SJSA1 (cell line): ENCODE results near the gene CPA1. TPM values are rescaled to one million over a fixed set of nuclear protein-coding genes. Genes with fewer than 3 reads are reported as not detected.

Experiments
- DNase-seq, 2 experiments: peaks; one replicate each; pipeline ENCODE4 v3.0.0-alpha.2; 2015 to 2020; ENCODE audit warnings: low spot score in 2 of 2, low read depth in 1 of 2
- H3K27ac ChIP-seq: fragments of 250-450 bp; sonication (Bioruptor Pico); 2 replicates; pipeline ENCODE4 v1.5.1; 2020; ENCODE audit warnings: mild to moderate bottlenecking, moderate library complexity
- H3K27me3 ChIP-seq: fragments of 250-450 bp; sonication (Bioruptor Pico); replicated peaks from 2 replicates; pipeline ENCODE4 v1.5.1; 2020; ENCODE audit warnings: mild to moderate bottlenecking, moderate library complexity
- H3K36me3 ChIP-seq: fragments of 250-450 bp; sonication (Bioruptor Pico); 2 replicates; pipeline ENCODE4 v1.5.1; 2020; ENCODE audit warnings: mild to moderate bottlenecking
- H3K4me1 ChIP-seq: fragments of 250-450 bp; sonication (Bioruptor Pico); replicated peaks from 2 replicates; pipeline ENCODE4 v1.6.1; 2021; ENCODE audit warnings: mild to moderate bottlenecking
- H3K4me3 ChIP-seq: fragments of 250-450 bp; sonication (Bioruptor Pico); 2 replicates; pipeline ENCODE4 v1.5.1; 2020; ENCODE audit warnings: mild to moderate bottlenecking
- H3K9me3 ChIP-seq: fragments of 250-450 bp; sonication (Bioruptor Pico); replicated peaks from 2 replicates; pipeline ENCODE4 v1.5.1; 2020; ENCODE audit warnings: mild to moderate bottlenecking
- total RNA-seq: library from RNA; depleted of rRNA; stranded (reverse); fragments of >200 nt; shearing (Covaris generic); gene quantifications from 2 replicates; pipeline ENCODE4 v1.2.3, GENCODE V29; 2014

The CPA1 gene
- total RNA-seq, 1 experiment from 2014 or later = not detected

- Histone ChIP-seq H3K27me3 (no peaks in the 10 kb centered on the region), H3K4me1 (peaks cover 22% of the 10 kb centered on the region), H3K4me3 (no peak overlapping the region), H3K9me3 (no peaks in the 10 kb centered on the region), H3K27ac (no peak overlapping the region), H3K36me3 (0 out of 2 replicates have a peak, but pooled peaks cover 3% of the 10 kb centered on the region)
- no peak for DNase-seq
These were observed 41.4 kb downstream of the CPA1 start for GRCh38 chr7:130421684-130422083.

- Histone ChIP-seq H3K4me1 (peaks cover 19% of the 10 kb centered on the region), H3K9me3 (no peaks in the 10 kb centered on the region), H3K4me3 (no peak overlapping the region), H3K36me3 (peaks cover 13% of the 10 kb centered on the region; the same call in 1 of the 2 replicates), H3K27ac (no peak overlapping the region), H3K27me3 (no peaks in the 10 kb centered on the region)
- DNase-seq = no peak
These were observed 43.3 kb downstream of the CPA1 start for GRCh38 chr7:130423501-130424037.

GRCh38 chr7:130425796-130426195 lies 45.5 kb downstream of the CPA1 start:
- peaks cover 17% of the 10 kb centered on the region for H3K4me1 ChIP-seq
- no peaks in the 10 kb centered on the region for H3K27me3 ChIP-seq
- H3K27ac ChIP-seq = no peak overlapping the region
- H3K36me3 ChIP-seq = peaks cover 13% of the 10 kb centered on the region; the same call in 1 of the 2 replicates
- H3K4me3 ChIP-seq = no peak overlapping the region
- no peaks in the 10 kb centered on the region for H3K9me3 ChIP-seq
- DNase-seq = no peak

- no peaks in the 10 kb centered on the region for H3K9me3 ChIP-seq
- no peak overlapping the region for H3K27ac ChIP-seq
- peaks cover 10% of the 10 kb centered on the region; the same call in 1 of the 2 replicates for H3K36me3 ChIP-seq
- DNase-seq = no peak
- H3K4me3 ChIP-seq = no peak overlapping the region
- peaks cover 17% of the 10 kb centered on the region for H3K4me1 ChIP-seq
- H3K27me3 ChIP-seq = no peaks in the 10 kb centered on the region
These were observed 46.3 kb downstream of the CPA1 start for GRCh38 chr7:130426564-130426963.

GRCh38 chr7:130429019-130429418 lies 48.7 kb downstream of the CPA1 start:
- H3K27me3 ChIP-seq = no peaks in the 10 kb centered on the region
- peaks cover 21% of the 10 kb centered on the region for H3K4me1 ChIP-seq
- H3K27ac ChIP-seq = no peak overlapping the region
- DNase-seq = no peak
- H3K4me3 ChIP-seq = no peak overlapping the region
- H3K9me3 ChIP-seq = no peaks in the 10 kb centered on the region
- peaks cover 10% of the 10 kb centered on the region; the same call in 1 of the 2 replicates for H3K36me3 ChIP-seq

GRCh38 chr7:130430115-130430514 lies 49.8 kb downstream of the CPA1 start:
- Histone ChIP-seq H3K36me3 (peaks cover 10% of the 10 kb centered on the region; the same call in 1 of the 2 replicates), H3K27ac (peak overlapping the region; percentile 18; the same call in 1 of the 2 replicates), H3K4me3 (no peak overlapping the region), H3K4me1 (peaks cover 21% of the 10 kb centered on the region), H3K27me3 (no peaks in the 10 kb centered on the region), H3K9me3 (no peaks in the 10 kb centered on the region)
- DNase-seq = no peak

GRCh38 chr7:130430841-130431666 lies 50.8 kb downstream of the CPA1 start:
- H3K36me3 ChIP-seq = peaks cover 10% of the 10 kb centered on the region; the same call in 1 of the 2 replicates
- peak overlapping the region; percentile 18 for H3K27ac ChIP-seq
- peak in 1 of 2 experiments; percentile 25 for DNase-seq
- H3K27me3 ChIP-seq = no peaks in the 10 kb centered on the region
- no peaks in the 10 kb centered on the region for H3K9me3 ChIP-seq
- peaks cover 21% of the 10 kb centered on the region for H3K4me1 ChIP-seq
- no peak overlapping the region for H3K4me3 ChIP-seq

GRCh38 chr7:130432886-130433285 lies 52.6 kb downstream of the CPA1 start:
- no peak for DNase-seq
- no peaks in the 10 kb centered on the region for H3K36me3 ChIP-seq
- H3K4me3 ChIP-seq = no peak overlapping the region
- H3K27me3 ChIP-seq = no peaks in the 10 kb centered on the region
- H3K27ac ChIP-seq = no peak overlapping the region
- peaks cover 21% of the 10 kb centered on the region for H3K4me1 ChIP-seq
- no peaks in the 10 kb centered on the region for H3K9me3 ChIP-seq

- H3K4me3 ChIP-seq = no peak overlapping the region
- H3K4me1 ChIP-seq = peaks cover 21% of the 10 kb centered on the region
- no peaks in the 10 kb centered on the region for H3K9me3 ChIP-seq
- H3K27me3 ChIP-seq = no peaks in the 10 kb centered on the region
- DNase-seq = no peak
- H3K27ac ChIP-seq = no peak overlapping the region
- H3K36me3 ChIP-seq = no peaks in the 10 kb centered on the region
These were observed 53.0 kb downstream of the CPA1 start for GRCh38 chr7:130433301-130433700.

GRCh38 chr7:130435311-130435854 lies 55.1 kb downstream of the CPA1 start:
- no peak for DNase-seq
- Histone ChIP-seq H3K27ac (no peak overlapping the region), H3K9me3 (no peaks in the 10 kb centered on the region), H3K27me3 (no peaks in the 10 kb centered on the region), H3K36me3 (peaks cover 3% of the 10 kb centered on the region), H3K4me3 (no peak overlapping the region), H3K4me1 (peaks cover 26% of the 10 kb centered on the region)

GRCh38 chr7:130436253-130436652 lies 56.0 kb downstream of the CPA1 start:
- Histone ChIP-seq H3K36me3 (peaks cover 4% of the 10 kb centered on the region), H3K9me3 (no peaks in the 10 kb centered on the region), H3K27ac (no peak overlapping the region), H3K4me3 (no peak overlapping the region), H3K27me3 (no peaks in the 10 kb centered on the region), H3K4me1 (peaks cover 21% of the 10 kb centered on the region)
- no peak for DNase-seq
